KBM-7 (cell line): Measurements from ENCODE around the gene NCAPD2.
"Not testable (repeated sequence)": the region's sequence is repeated elsewhere in the genome, so short reads cannot be mapped to it uniquely, and the experiment has no call there.

Source experiments
- DNase-seq: peaks from one replicate; pipeline ENCODE4 v3.0.0-alpha.2; 2015
- in situ Hi-C: fragments of 300-500 bp; cut with MboI; formaldehyde crosslinking; loops from 2 replicates; pipeline ENCODE4 v1.14.3; 2020; ENCODE audit warnings: low sequenced_read_pairs, low pct_unique_long_range_greater_than_20kb, mixed read lengths

NCAPD2 gene

GRCh38 chr12:6462234-6462995 lies 31.5 kb upstream of the NCAPD2 start:
- no peak for DNase-seq
- in situ Hi-C loops: no loop called here

DNA sequence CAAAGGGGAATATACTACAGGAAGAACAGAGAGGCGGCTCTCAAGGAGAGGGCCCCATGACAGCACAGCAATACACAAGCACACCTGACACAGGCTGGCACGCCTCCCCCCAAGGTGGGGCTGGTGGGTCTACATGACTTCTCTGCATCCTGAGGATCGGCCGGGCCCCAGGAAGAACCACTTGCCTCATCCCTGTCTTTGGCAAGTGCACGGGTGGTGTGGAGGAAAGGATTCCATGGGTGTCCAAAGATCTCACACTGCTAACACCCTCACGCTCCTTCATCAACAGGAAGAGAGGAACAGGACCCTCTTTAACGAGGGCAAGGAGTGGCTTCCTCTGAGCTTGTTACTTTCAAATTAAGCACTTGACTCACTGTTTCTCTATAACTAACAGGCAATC lies 30.7 kb upstream of the NCAPD2 start:
- no peak for DNase-seq
- in situ Hi-C loops: no loop called here

DNA sequence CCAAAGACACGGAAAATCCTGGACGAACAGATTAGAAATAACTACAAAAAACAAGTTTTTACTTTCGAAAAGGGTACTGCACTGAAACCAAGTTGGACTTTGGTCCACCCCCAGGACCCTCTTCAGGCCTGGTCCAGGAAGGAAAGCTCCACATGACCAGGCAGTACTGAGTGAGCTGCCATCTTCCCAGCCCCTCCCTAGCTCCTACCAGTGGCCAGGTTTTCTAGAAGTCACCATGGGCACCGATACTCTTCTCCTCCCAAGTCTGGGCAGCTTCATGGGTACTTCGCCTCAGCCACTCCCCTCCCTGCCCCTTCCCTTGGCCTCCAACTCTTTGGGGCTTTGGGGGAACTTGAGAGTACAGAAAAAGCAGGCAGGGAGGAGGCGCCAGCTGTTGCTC lies 30.0 kb upstream of the NCAPD2 start:
- no peak for DNase-seq
- in situ Hi-C loops: no loop called here

- in situ Hi-C loops: no loop called here
- DNase-seq: no peak
These were observed 29.4 kb upstream of the NCAPD2 start for GRCh38 chr12:6464531-6464930.

DNA sequence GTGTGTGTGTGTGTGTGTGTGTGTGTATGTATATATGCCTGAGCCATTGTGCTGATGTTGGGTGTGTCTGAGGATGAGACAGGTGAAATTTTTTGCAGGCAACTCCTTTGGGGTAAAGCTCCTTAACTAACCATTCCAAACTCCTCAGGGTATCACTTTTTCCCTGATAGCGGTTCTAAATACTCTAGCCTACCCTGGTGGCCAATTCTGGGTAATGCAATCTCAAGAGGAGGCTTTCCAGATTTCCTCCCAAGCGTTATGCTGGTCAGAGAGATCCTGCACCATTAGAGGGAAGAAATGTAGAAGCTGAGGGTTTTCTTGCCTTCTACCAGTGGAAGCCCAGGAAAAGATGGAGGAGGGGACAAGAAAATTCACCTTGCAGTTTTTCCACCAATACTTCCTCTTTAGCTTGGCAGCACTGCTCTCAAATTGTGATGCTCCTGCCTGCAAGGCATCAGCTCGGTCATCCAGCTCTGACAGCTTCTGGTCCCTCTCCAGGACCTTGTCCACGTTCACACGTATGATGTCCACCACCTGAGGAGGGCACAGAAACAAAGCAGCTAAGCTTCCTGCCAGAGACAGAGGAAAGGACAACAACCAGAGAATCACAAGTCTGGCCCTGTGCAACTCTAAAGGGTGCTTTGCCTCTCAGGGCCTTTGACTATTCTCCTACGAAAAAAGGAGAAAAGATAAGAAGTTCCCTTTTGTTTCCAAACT lies 28.3 kb upstream of the NCAPD2 start:
- peak; percentile 77 for DNase-seq
- in situ Hi-C loops: no loop called here

GRCh38 chr12:6466184-6466573 lies 27.7 kb upstream of the NCAPD2 start:
- in situ Hi-C loops: no loop called here
- no peak for DNase-seq

GRCh38 chr12:6466751-6467150 lies 27.2 kb upstream of the NCAPD2 start:
- in situ Hi-C loops, DNase-seq: not testable (repeated sequence)

GRCh38 chr12:6467571-6468282 lies 26.2 kb upstream of the NCAPD2 start:
- in situ Hi-C loops, DNase-seq: not testable (repeated sequence)

DNA sequence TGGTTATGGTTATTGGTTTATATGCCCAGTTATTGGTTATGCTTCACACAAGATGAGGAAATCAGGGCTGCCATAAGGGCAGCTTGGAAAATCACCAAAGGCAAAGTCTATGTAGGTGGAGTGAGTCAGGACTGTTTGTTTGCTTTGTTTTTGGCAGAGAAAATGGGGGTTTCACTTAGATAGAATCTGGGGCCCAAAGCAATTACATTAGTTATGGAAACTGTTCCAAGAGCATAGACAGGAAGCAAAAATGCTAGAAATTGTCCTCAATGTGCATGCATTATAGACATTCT lies 25.7 kb upstream of the NCAPD2 start:
- no peak for DNase-seq
- in situ Hi-C loops: no loop called here

GRCh38 chr12:6469092-6469491 lies 24.8 kb upstream of the NCAPD2 start:
- in situ Hi-C loops: no loop called here
- DNase-seq: no peak

DNA sequence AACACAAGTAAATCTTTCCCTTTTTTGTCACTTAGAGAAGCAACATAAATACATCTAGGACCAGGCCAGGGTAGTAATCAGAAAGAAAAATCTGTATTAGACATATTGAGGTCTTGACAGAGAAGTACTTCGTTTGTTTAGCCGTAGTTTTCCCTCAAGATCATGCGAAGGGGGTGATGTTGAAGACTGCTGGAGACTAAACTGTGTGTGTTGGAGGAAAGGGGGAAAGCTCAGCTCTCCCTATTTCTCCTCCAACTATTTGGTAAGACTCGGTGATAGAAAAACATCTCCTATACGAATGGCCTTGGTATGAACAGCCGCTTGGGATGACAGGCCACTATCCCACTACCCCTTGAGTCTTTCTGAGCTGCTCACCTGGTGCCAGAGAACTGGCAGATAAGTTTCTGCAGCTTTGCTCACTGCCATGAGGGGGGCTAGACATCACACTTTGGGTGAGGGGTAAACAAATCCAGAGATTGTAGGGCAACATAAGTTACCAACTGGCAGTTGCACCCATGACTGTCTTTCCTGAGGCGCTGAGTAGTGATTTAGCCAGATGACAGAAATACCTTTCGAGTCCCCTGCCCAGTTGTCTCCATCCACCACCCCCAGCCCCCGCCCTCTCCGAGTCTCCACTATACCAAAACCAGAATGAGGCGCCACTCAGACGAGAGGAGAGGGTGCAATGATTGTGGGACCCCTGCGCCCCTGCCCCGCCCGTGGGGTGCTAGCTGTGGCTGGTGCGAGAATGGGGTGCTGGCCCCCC lies 24.1 kb upstream of the NCAPD2 start:
- no peak for DNase-seq
- in situ Hi-C loops: no loop called here

DNA sequence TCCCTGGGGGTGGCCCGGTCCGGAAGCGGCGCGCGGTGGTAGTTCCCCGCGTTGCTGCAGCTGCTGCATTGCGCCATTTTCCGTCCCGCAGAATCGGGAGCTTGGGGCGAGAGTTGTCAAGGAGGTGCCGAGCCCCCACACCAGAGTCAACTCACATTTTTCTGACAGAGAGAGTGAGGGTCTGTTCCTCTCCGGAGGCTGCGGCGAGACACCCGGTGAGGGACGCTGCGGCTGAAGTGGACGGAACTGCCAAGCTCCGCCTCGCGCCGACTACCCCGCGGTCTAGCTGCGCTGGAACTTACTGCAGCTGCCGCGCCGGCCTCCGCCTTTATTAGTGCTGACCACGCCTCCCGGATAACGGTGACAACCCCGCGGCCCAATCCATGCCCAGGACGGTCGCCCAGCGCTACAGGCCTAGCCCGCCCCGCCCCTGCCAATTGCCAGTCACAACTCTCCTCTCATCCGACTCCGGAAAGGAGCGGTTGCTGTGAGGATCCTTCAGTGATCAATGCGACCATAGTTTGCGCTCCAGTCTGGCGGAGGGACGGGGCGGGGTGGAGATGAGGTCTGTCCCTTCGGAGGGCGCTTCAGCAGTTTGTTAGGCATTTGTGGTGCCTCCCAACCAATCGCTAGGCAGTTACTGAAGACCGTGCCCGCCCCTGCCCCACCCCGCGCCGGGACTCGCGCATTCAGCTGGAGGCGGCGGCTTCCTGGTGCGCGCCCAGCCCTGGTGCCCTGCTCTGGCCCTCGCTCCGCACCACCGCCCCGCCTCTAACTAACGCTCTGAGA lies 23.3 kb upstream of the NCAPD2 start, which contains the start of gene VAMP1:
Gene VAMP1 (minus strand): TSS at position 303 of the 789 bp plus-strand sequence. CDS start 146 bp downstream, at position 157.
- DNase-seq: peak; percentile 99
- in situ Hi-C loops: no loop called here

DNA sequence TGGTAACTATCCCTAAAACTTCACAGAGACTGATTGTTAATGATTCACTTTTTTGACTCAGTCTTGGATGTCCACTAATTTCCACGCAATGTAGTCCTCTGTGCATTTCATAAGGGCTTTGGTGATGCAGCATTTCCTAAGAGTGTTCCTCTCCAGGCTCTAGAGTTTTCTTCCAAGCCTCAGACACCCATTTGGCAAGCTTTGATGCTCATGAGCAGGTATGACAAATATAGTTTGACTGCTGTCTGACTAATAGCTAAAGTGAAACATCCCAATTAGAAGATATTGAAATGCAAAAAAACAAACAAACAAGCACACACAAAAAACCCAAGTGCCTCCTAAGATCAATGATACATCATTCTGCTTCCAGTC lies 21.9 kb upstream of the NCAPD2 start:
- in situ Hi-C loops: no loop called here
- DNase-seq: no peak

- in situ Hi-C loops: no loop called here
- no peak for DNase-seq
These were observed 21.4 kb upstream of the NCAPD2 start for GRCh38 chr12:6472491-6472890.

DNA sequence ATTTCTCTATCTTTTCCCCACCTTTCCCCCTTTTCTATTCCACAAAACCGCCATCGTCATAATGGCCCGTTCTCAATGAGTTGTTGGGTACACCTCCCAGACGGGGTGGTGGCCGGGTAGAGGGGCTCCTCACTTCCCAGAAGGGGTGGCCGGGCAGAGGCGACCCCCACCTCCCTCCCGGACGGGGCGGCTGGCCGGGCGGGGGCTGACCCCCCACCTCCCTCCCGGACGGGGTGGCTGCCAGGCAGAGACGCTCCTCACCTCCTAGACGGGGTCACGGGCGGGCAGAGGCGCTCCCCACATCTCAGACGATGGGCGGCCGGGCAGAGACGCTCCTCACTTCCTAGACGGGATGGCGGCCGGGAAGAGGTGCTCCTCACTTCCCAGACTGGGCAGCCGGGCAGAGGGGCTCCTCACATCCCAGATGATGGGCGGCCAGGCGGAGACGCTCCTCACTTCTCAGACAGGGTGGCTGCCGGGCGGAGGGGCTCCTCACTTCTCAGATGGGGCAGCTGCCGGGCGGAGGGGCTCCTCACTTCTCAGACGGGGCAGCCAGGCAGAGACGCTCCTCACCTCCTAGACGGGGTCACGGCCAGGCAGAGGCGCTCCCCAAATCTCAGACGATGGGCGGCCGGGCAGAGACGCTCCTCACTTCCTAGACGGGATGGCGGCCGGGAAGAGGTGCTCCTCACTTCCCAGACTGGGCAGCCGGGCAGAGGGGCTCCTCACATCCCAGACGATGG lies 18.5 kb upstream of the NCAPD2 start:
- DNase-seq, in situ Hi-C loops: not testable (repeated sequence)

DNA sequence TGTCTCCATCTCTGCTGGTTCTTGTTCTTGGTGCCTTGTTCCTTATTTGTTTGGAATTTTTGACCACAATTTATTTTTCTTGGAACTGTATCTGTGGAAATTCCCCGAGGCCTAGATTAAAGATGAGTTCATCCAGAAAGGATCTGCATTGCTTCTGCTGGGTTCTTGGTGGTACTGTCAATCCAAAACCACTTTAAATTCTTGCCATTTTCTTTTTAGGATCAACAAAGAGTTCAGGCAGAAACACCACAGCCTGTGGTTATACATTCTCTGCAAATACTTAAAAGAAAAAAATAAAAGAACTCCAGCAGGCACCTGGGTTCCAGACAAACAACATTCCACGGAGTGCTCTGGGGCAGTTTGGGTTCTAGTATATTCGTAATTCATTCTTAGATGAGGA lies 17.4 kb upstream of the NCAPD2 start:
- no peak for DNase-seq
- in situ Hi-C loops: no loop called here

- in situ Hi-C loops: not testable (repeated sequence)
These were observed 16.1 kb upstream of the NCAPD2 start for GRCh38 chr12:6477601-6478377.

More at GRCh38 chr12:6477601-6478377, 16.1 kb upstream of the NCAPD2 start:
- DNase-seq: not testable (repeated sequence)
